HUES6 (cell line): ENCODE results near the gene ZIC5.

Experiments
- H3K27ac ChIP-seq: 2 replicates; pipeline ENCODE4 v1.7.0; 2013; ENCODE audit warnings: low read depth, mild to moderate bottlenecking, low read length, inconsistent platforms
- H3K27me3 ChIP-seq: 2 replicates; pipeline ENCODE4 v1.6.1; 2013; ENCODE audit warnings: low read length; ENCODE audit not compliant: control insufficient read depth, insufficient read depth
- H3K36me3 ChIP-seq: 2 replicates; pipeline ENCODE4 v1.6.1; 2013; ENCODE audit warnings: low read length; ENCODE audit not compliant: control insufficient read depth, insufficient read depth
- H3K4me1 ChIP-seq: 2 replicates; pipeline ENCODE4 v1.6.1; 2013; ENCODE audit warnings: low read length; ENCODE audit not compliant: control insufficient read depth, insufficient read depth
- H3K4me3 ChIP-seq: 2 replicates; pipeline ENCODE4 v1.5.1; 2013; ENCODE audit warnings: low read depth, low read length
- H3K9ac ChIP-seq: one replicate; pipeline ENCODE4 v1.6.1; 2013; ENCODE audit warnings: mild to moderate bottlenecking, low read length
- H3K9me3 ChIP-seq: 2 replicates; pipeline ENCODE4 v1.6.1; 2013; ENCODE audit warnings: low read depth, low read length; ENCODE audit not compliant: control insufficient read depth, insufficient read depth

Gene ZIC5

GRCh38 chr13:99992949-99993351, 21.4 kb upstream of the ZIC5 start:
- Histone ChIP-seq H3K4me3 (no peak overlapping the region), H3K27ac (no peak overlapping the region)

GRCh38 chr13:99991828-99992775, 20.5 kb upstream of the ZIC5 start:
- no peak overlapping the region for H3K9ac ChIP-seq
- H3K4me1 ChIP-seq, result peaks cover 78% of the 10 kb centered on the region
- peaks cover 99% of the 10 kb centered on the region for H3K27me3 ChIP-seq

More at GRCh38 chr13:99992949-99993351, 21.4 kb upstream of the ZIC5 start:
- Histone ChIP-seq H3K9ac (no peak overlapping the region), H3K36me3 (no peaks in the 10 kb centered on the region), H3K27me3 (peaks cover 95% of the 10 kb centered on the region), H3K9me3 (no peaks in the 10 kb centered on the region), H3K4me1 (peaks cover 70% of the 10 kb centered on the region)

GRCh38 chr13:99991013-99991827, 19.7 kb upstream of the ZIC5 start:
- Histone ChIP-seq H3K4me1 (peaks cover 82% of the 10 kb centered on the region), H3K27ac (no peak overlapping the region), H3K27me3 (peaks cover 99% of the 10 kb centered on the region), H3K36me3 (peaks cover 2% of the 10 kb centered on the region; the same call in 1 of the 2 replicates), H3K9ac (peak overlapping the region; percentile 11), H3K4me3 (peak overlapping the region; percentile 54), H3K9me3 (no peaks in the 10 kb centered on the region)

More at GRCh38 chr13:99991828-99992775, 20.5 kb upstream of the ZIC5 start:
- Histone ChIP-seq H3K9me3 (no peaks in the 10 kb centered on the region), H3K27ac (no peak overlapping the region), H3K4me3 (peak overlapping the region; percentile 54), H3K36me3 (no peaks in the 10 kb centered on the region)

- peaks cover 7% of the 10 kb centered on the region for H3K36me3 ChIP-seq
- peak overlapping the region; percentile 11 for H3K9ac ChIP-seq
- peaks cover 76% of the 10 kb centered on the region for H3K4me1 ChIP-seq
- H3K9me3 ChIP-seq, result no peaks in the 10 kb centered on the region
- peaks cover 95% of the 10 kb centered on the region for H3K27me3 ChIP-seq
- H3K27ac ChIP-seq, result no peak overlapping the region
- H3K4me3 ChIP-seq, result peak overlapping the region; percentile 54
These were observed 18.8 kb upstream of the ZIC5 start for GRCh38 chr13:99990126-99990977.

- no peaks in the 10 kb centered on the region for H3K9me3 ChIP-seq
- H3K27ac ChIP-seq, result no peak overlapping the region
- peaks cover 14% of the 10 kb centered on the region for H3K36me3 ChIP-seq
- H3K9ac ChIP-seq, result peak overlapping the region; percentile 48
- H3K4me3 ChIP-seq, result peak overlapping the region; percentile 54
- peaks cover 72% of the 10 kb centered on the region for H3K4me1 ChIP-seq
- peaks cover 94% of the 10 kb centered on the region for H3K27me3 ChIP-seq
These were observed 17.9 kb upstream of the ZIC5 start for GRCh38 chr13:99989276-99990125.

- Histone ChIP-seq H3K27ac (no peak overlapping the region), H3K4me3 (peak overlapping the region; percentile 54), H3K27me3 (peaks cover 94% of the 10 kb centered on the region), H3K9me3 (no peaks in the 10 kb centered on the region), H3K36me3 (peaks cover 17% of the 10 kb centered on the region), H3K9ac (peak overlapping the region; percentile 15), H3K4me1 (peaks cover 65% of the 10 kb centered on the region)
These were observed 17.1 kb upstream of the ZIC5 start for GRCh38 chr13:99988529-99989275.

GRCh38 chr13:99987154-99988019, 15.8 kb upstream of the ZIC5 start:
- peaks cover 56% of the 10 kb centered on the region for H3K4me1 ChIP-seq
- H3K27me3 ChIP-seq, result peaks cover 94% of the 10 kb centered on the region
- peak overlapping the region; percentile 50 for H3K4me3 ChIP-seq
- H3K27ac ChIP-seq, result no peak overlapping the region
- peak overlapping the region; percentile 40 for H3K9ac ChIP-seq
- peaks cover 24% of the 10 kb centered on the region for H3K36me3 ChIP-seq
- H3K9me3 ChIP-seq, result no peaks in the 10 kb centered on the region

- H3K4me1 ChIP-seq, result peaks cover 50% of the 10 kb centered on the region
- H3K9me3 ChIP-seq, result no peaks in the 10 kb centered on the region
- peak overlapping the region; percentile 13 for H3K9ac ChIP-seq
- peaks cover 24% of the 10 kb centered on the region for H3K36me3 ChIP-seq
- no peak overlapping the region for H3K27ac ChIP-seq
- H3K4me3 ChIP-seq, result peak overlapping the region; percentile 50
- peaks cover 89% of the 10 kb centered on the region for H3K27me3 ChIP-seq
These were observed 15.2 kb upstream of the ZIC5 start for GRCh38 chr13:99986741-99987140.
